ENCODE results near the gene CTSL.

Gene CTSL

GRCh38 chr9:87725900-87726709 is at the start of gene CTSL:
Gene CTSL (plus strand): TSS chr9:87726119. CDS start chr9:87727604, 1,485 bp downstream.
- Mint-ChIP-seq H3K27ac (peak within 1 kb of the TSS; percentile 52), H3K4me3 (peak within 1 kb of the TSS; percentile 71)
- peak; percentile 60 for ATAC-seq

GRCh38 chr9:87676976-87677775 is 48.7 kb upstream of the CTSL start:
- no peak overlapping the region for H3K27ac Mint-ChIP-seq
- H3K4me1 Mint-ChIP-seq, result no peaks in the 10 kb centered on the region
- ATAC-seq, result no peak
- H3K36me3 Mint-ChIP-seq (ENCODE audit: low read depth), result no peaks in the 10 kb centered on the region
- DNase-seq, result no peak
- H3K9me3 Mint-ChIP-seq, result no peaks in the 10 kb centered on the region
- H3K4me3 Mint-ChIP-seq, result no peak overlapping the region
- H3K27me3 Mint-ChIP-seq, result peaks cover 2% of the 10 kb centered on the region

More at GRCh38 chr9:87725900-87726709, at the start of gene CTSL:
- no peaks in the 10 kb centered on the region for H3K36me3 Mint-ChIP-seq (ENCODE audit: low read depth)
- peak; percentile 41 for DNase-seq
- peaks cover 32% of the 10 kb centered on the region for H3K27me3 Mint-ChIP-seq
- no peaks in the 10 kb centered on the region for H3K9me3 Mint-ChIP-seq
- peaks cover 6% of the 10 kb centered on the region for H3K4me1 Mint-ChIP-seq

GRCh38 chr9:87677776-87678587 is 47.9 kb upstream of the CTSL start:
- Mint-ChIP-seq H3K27me3 (peaks cover 2% of the 10 kb centered on the region), H3K4me3 (no peak overlapping the region), H3K4me1 (no peaks in the 10 kb centered on the region), H3K27ac (no peak overlapping the region), H3K9me3 (no peaks in the 10 kb centered on the region), H3K36me3 (ENCODE audit: low read depth) (no peaks in the 10 kb centered on the region)
- DNase-seq, result no peak
- ATAC-seq, result no peak

- peaks cover 2% of the 10 kb centered on the region for H3K27me3 Mint-ChIP-seq
- H3K27ac Mint-ChIP-seq, result no peak overlapping the region
- ATAC-seq (no peak), DNase-seq (peak; percentile 30)
- no peak overlapping the region for H3K4me3 Mint-ChIP-seq
- H3K4me1 Mint-ChIP-seq, result no peaks in the 10 kb centered on the region
- H3K36me3 Mint-ChIP-seq (ENCODE audit: low read depth), result no peaks in the 10 kb centered on the region
- no peaks in the 10 kb centered on the region for H3K9me3 Mint-ChIP-seq
These were observed 47.1 kb upstream of the CTSL start for GRCh38 chr9:87678650-87679355.

GRCh38 chr9:87681271-87682061 is 44.5 kb upstream of the CTSL start:
- H3K9me3 Mint-ChIP-seq, result no peaks in the 10 kb centered on the region
- H3K4me3 Mint-ChIP-seq, result no peak overlapping the region
- peaks cover 6% of the 10 kb centered on the region for H3K4me1 Mint-ChIP-seq
- DNase-seq (no peak), ATAC-seq (no peak)
- no peaks in the 10 kb centered on the region for H3K36me3 Mint-ChIP-seq (ENCODE audit: low read depth)
- H3K27me3 Mint-ChIP-seq, result no peaks in the 10 kb centered on the region
- H3K27ac Mint-ChIP-seq, result no peak overlapping the region

- DNase-seq (no peak), ATAC-seq (no peak)
- Mint-ChIP-seq H3K36me3 (ENCODE audit: low read depth) (no peaks in the 10 kb centered on the region), H3K4me3 (no peak overlapping the region), H3K4me1 (peaks cover 6% of the 10 kb centered on the region), H3K27me3 (no peaks in the 10 kb centered on the region), H3K27ac (no peak overlapping the region), H3K9me3 (no peaks in the 10 kb centered on the region)
These were observed 43.8 kb upstream of the CTSL start for GRCh38 chr9:87682085-87682484.

GRCh38 chr9:87682618-87683017 is 43.3 kb upstream of the CTSL start:
- DNase-seq, result no peak
- no peaks in the 10 kb centered on the region for H3K9me3 Mint-ChIP-seq
- no peak for ATAC-seq
- no peak overlapping the region for H3K4me3 Mint-ChIP-seq
- peaks cover 6% of the 10 kb centered on the region for H3K4me1 Mint-ChIP-seq
- H3K27ac Mint-ChIP-seq, result no peak overlapping the region
- no peaks in the 10 kb centered on the region for H3K27me3 Mint-ChIP-seq
- H3K36me3 Mint-ChIP-seq (ENCODE audit: low read depth), result no peaks in the 10 kb centered on the region

- Mint-ChIP-seq H3K36me3 (ENCODE audit: low read depth) (no peaks in the 10 kb centered on the region), H3K4me1 (peaks cover 6% of the 10 kb centered on the region), H3K27me3 (no peaks in the 10 kb centered on the region), H3K4me3 (no peak overlapping the region), H3K27ac (no peak overlapping the region), H3K9me3 (no peaks in the 10 kb centered on the region)
- DNase-seq (no peak), ATAC-seq (no peak)
These were observed 41.9 kb upstream of the CTSL start for GRCh38 chr9:87683751-87684626.

- no peaks in the 10 kb centered on the region for H3K36me3 Mint-ChIP-seq (ENCODE audit: low read depth)
- DNase-seq (no peak), ATAC-seq (no peak)
- no peaks in the 10 kb centered on the region for H3K27me3 Mint-ChIP-seq
- no peaks in the 10 kb centered on the region for H3K9me3 Mint-ChIP-seq
- no peak overlapping the region for H3K4me3 Mint-ChIP-seq
- no peak overlapping the region for H3K27ac Mint-ChIP-seq
- peaks cover 6% of the 10 kb centered on the region for H3K4me1 Mint-ChIP-seq
These were observed 41.2 kb upstream of the CTSL start for GRCh38 chr9:87684627-87685219.

GRCh38 chr9:87685441-87685840 is 40.5 kb upstream of the CTSL start:
- Mint-ChIP-seq H3K4me3 (no peak overlapping the region), H3K27ac (no peak overlapping the region)
- DNase-seq, result no peak

GRCh38 chr9:87685871-87686519 is 39.9 kb upstream of the CTSL start:
- H3K27ac Mint-ChIP-seq, result no peak overlapping the region
- no peak overlapping the region for H3K4me3 Mint-ChIP-seq
- no peaks in the 10 kb centered on the region for H3K9me3 Mint-ChIP-seq
- peaks cover 6% of the 10 kb centered on the region for H3K4me1 Mint-ChIP-seq
- DNase-seq (no peak), ATAC-seq (no peak)
- no peaks in the 10 kb centered on the region for H3K36me3 Mint-ChIP-seq (ENCODE audit: low read depth)
- H3K27me3 Mint-ChIP-seq, result no peaks in the 10 kb centered on the region

More at GRCh38 chr9:87685441-87685840, 40.5 kb upstream of the CTSL start:
- Mint-ChIP-seq H3K9me3 (no peaks in the 10 kb centered on the region), H3K27me3 (no peaks in the 10 kb centered on the region), H3K4me1 (peaks cover 6% of the 10 kb centered on the region), H3K36me3 (ENCODE audit: low read depth) (no peaks in the 10 kb centered on the region)
- ATAC-seq, result peak; percentile 40

- ATAC-seq (no peak), DNase-seq (no peak)
- H3K4me3 Mint-ChIP-seq, result no peak overlapping the region
- peaks cover 6% of the 10 kb centered on the region for H3K4me1 Mint-ChIP-seq
- H3K27ac Mint-ChIP-seq, result no peak overlapping the region
- no peaks in the 10 kb centered on the region for H3K9me3 Mint-ChIP-seq
- no peaks in the 10 kb centered on the region for H3K36me3 Mint-ChIP-seq (ENCODE audit: low read depth)
- H3K27me3 Mint-ChIP-seq, result no peaks in the 10 kb centered on the region
These were observed 39.3 kb upstream of the CTSL start for GRCh38 chr9:87686520-87687090.

Data from activated naive CD8-positive, alpha-beta T cell treated with anti-CD3 and anti-CD28 coated beads, Interleukin-2, amount 50 U/mL, for 24 hours (primary cell).